H9 (cell line): Measurements from ENCODE around the gene HOXD4. TPM values are rescaled to one million over a fixed set of nuclear protein-coding genes. Genes with fewer than 3 reads are reported as not detected.

Source experiments
- DNase-seq: peaks from one replicate; pipeline ENCODE4 v3.0.0-alpha.2; 2017
- H2AFZ ChIP-seq: one replicate; pipeline ENCODE4 v1.6.1; 2013; ENCODE audit warnings: mild to moderate bottlenecking, low read length, control low read depth, moderate library complexity
- H2AK5ac ChIP-seq: 2 replicates; pipeline ENCODE4 v1.6.1; 2013; ENCODE audit warnings: low read length, control low read depth, mixed read lengths; ENCODE audit not compliant: insufficient read length
- H2BK120ac ChIP-seq: one replicate; pipeline ENCODE4 v1.6.1; 2013; ENCODE audit warnings: low read depth, mild to moderate bottlenecking, low read length, control low read depth, inconsistent platforms; ENCODE audit not compliant: poor library complexity, severe bottlenecking
- H2BK12ac ChIP-seq: 2 replicates; pipeline ENCODE4 v1.6.1; 2013; ENCODE audit warnings: low read length, control low read depth, mixed read lengths, low read depth; ENCODE audit not compliant: insufficient read length
- H2BK15ac ChIP-seq: 2 replicates; pipeline ENCODE4 v1.6.1; 2013; ENCODE audit warnings: low read depth, low read length, control low read depth
- H2BK20ac ChIP-seq: one replicate; pipeline ENCODE4 v1.6.1; 2013; ENCODE audit warnings: low read depth, mild to moderate bottlenecking, low read length, control low read depth, inconsistent platforms; ENCODE audit not compliant: poor library complexity, severe bottlenecking
- H2BK5ac ChIP-seq: 2 replicates; pipeline ENCODE4 v1.6.1; 2013; ENCODE audit warnings: low read length, control low read depth, mixed read lengths; ENCODE audit not compliant: insufficient read length
- H3K14ac ChIP-seq: 2 replicates; pipeline ENCODE4 v1.6.1; 2013; ENCODE audit warnings: low read length, control low read depth; ENCODE audit not compliant: insufficient read depth
- H3K18ac ChIP-seq: 2 replicates; pipeline ENCODE4 v1.6.1; 2013; ENCODE audit warnings: low read depth, mild to moderate bottlenecking, mixed read lengths, low read length, control low read depth; ENCODE audit not compliant: insufficient read length
- H3K23ac ChIP-seq: 2 replicates; pipeline ENCODE4 v1.6.1; 2013; ENCODE audit warnings: low read length, control low read depth, mixed read lengths, low read depth; ENCODE audit not compliant: insufficient read length
- H3K23me2 ChIP-seq: 2 replicates; pipeline ENCODE4 v1.6.1; 2013; ENCODE audit warnings: low read depth, mild to moderate bottlenecking, mixed read lengths, low read length, control low read depth; ENCODE audit not compliant: insufficient read length, poor library complexity, severe bottlenecking
- H3K27ac ChIP-seq: 2 replicates; pipeline ENCODE4 v1.5.1; 2013; ENCODE audit warnings: low read length, control low read depth, mixed read lengths, low read depth; ENCODE audit not compliant: insufficient read length
- H3K27me3 ChIP-seq: 2 replicates; pipeline ENCODE4 v1.6.1; 2013; ENCODE audit warnings: low read length, control low read depth, inconsistent platforms; ENCODE audit not compliant: insufficient read depth
- H3K4ac ChIP-seq: 2 replicates; pipeline ENCODE4 v1.6.1; 2013; ENCODE audit warnings: low read depth, mild to moderate bottlenecking, control low read depth, inconsistent platforms, low read length, moderate library complexity
- H3K4me1 ChIP-seq: 2 replicates; pipeline ENCODE4 v1.6.1; 2013; ENCODE audit warnings: low read length, control low read depth, inconsistent platforms; ENCODE audit not compliant: insufficient read depth
- H3K4me2 ChIP-seq: 2 replicates; pipeline ENCODE4 v1.6.1; 2013; ENCODE audit warnings: low read length, control low read depth, mixed read lengths; ENCODE audit not compliant: insufficient read length, insufficient read depth
- H3K56ac ChIP-seq: 2 replicates; pipeline ENCODE4 v1.6.1; 2013; ENCODE audit warnings: low read depth, mild to moderate bottlenecking, mixed read lengths, low read length, control low read depth; ENCODE audit not compliant: insufficient read length
- H3K79me1 ChIP-seq: 2 replicates; pipeline ENCODE4 v1.6.1; 2013; ENCODE audit warnings: low read depth, mild to moderate bottlenecking, moderate library complexity, low read length, control low read depth, inconsistent platforms; ENCODE audit not compliant: insufficient read depth, poor library complexity, severe bottlenecking
- H3K79me2 ChIP-seq: 2 replicates; pipeline ENCODE4 v1.6.1; 2013; ENCODE audit warnings: low read length, control low read depth, inconsistent platforms; ENCODE audit not compliant: insufficient read depth
- H3K9ac ChIP-seq: 2 replicates; pipeline ENCODE4 v1.6.1; 2013; ENCODE audit warnings: low read length, control low read depth, mixed read lengths; ENCODE audit not compliant: insufficient read length; ENCODE audit errors: extremely low read depth
- H3K9me3 ChIP-seq: one replicate; pipeline ENCODE4 v1.6.1; 2013; ENCODE audit warnings: low read depth, low read length, inconsistent platforms; ENCODE audit not compliant: control insufficient read depth
- H3T11ph ChIP-seq: one replicate; pipeline ENCODE4 v1.6.1; 2013; ENCODE audit warnings: mild to moderate bottlenecking, low read length, control low read depth, inconsistent platforms
- H4K20me1 ChIP-seq: one replicate; pipeline ENCODE4 v1.6.1; 2013; ENCODE audit not compliant: control insufficient read depth, insufficient read length, insufficient read depth
- H4K5ac ChIP-seq: 2 replicates; pipeline ENCODE4 v1.6.1; 2013; ENCODE audit warnings: low read depth, mild to moderate bottlenecking, mixed read lengths, low read length, control low read depth; ENCODE audit not compliant: insufficient read length
- H4K8ac ChIP-seq: replicated peaks from 2 replicates; pipeline ENCODE4 v1.6.1; 2013; ENCODE audit warnings: low read length, control low read depth, mixed read lengths, low read depth; ENCODE audit not compliant: insufficient read length
- H4K91ac ChIP-seq: 2 replicates; pipeline ENCODE4 v1.6.1; 2013; ENCODE audit warnings: low read depth, mild to moderate bottlenecking, moderate library complexity, mixed read lengths, low read length, control low read depth; ENCODE audit not compliant: insufficient read length
- H3K27ac Mint-ChIP-seq, 3 experiments: 2 replicates in 2 of 3; 3 replicates in 1 of 3; pipeline ENCODE4 v1.8.0; 2020 to 2021; ENCODE audit warnings: mixed read lengths in 3 of 3, mild to moderate bottlenecking in 1 of 3, moderate library complexity in 1 of 3
- H3K27me3 Mint-ChIP-seq: 2 replicates; pipeline ENCODE4 v1.8.0; 2021; ENCODE audit warnings: low read depth, mild to moderate bottlenecking, moderate library complexity, mixed read lengths
- H3K36me3 Mint-ChIP-seq, 3 experiments: 2 replicates in 2 of 3; 3 replicates in 1 of 3; pipeline ENCODE4 v1.8.0; 2020 to 2021; ENCODE audit warnings: low read depth in 3 of 3, mixed read lengths in 3 of 3; ENCODE audit not compliant: insufficient read depth in 1 of 3
- H3K4me1 Mint-ChIP-seq, 2 experiments: 2 replicates each; pipeline ENCODE4 v1.8.0; 2020; ENCODE audit warnings: mixed read lengths in 2 of 2
- H3K4me3 Mint-ChIP-seq, 2 experiments: 2 replicates in 1 of 2; 3 replicates in 1 of 2; pipeline ENCODE4 v1.8.0; 2020 to 2021; ENCODE audit warnings: mild to moderate bottlenecking in 2 of 2, mixed read lengths in 2 of 2, moderate library complexity in 1 of 2
- H3K9me3 Mint-ChIP-seq, 2 experiments: 2 replicates in 1 of 2; 3 replicates in 1 of 2; pipeline ENCODE4 v1.8.0; 2020; ENCODE audit warnings: mild to moderate bottlenecking in 2 of 2, mixed read lengths in 2 of 2, moderate library complexity in 1 of 2
- CTCF ChIP-seq: fragments of 200-600 bp; sonication (generic); conservative IDR thresholded peaks from 3 replicates; pipeline ENCODE4 v1.8.0; 2021; ENCODE audit warnings: antibody characterized with exemption, mild to moderate bottlenecking
- WGBS: extraction: QIAGEN DNeasy Blood & Tissue Kit; methylation state at CpG from one replicate; pipeline ENCODE4 v1.1.7; 2013; ENCODE audit warnings: missing lambda C conversion rate, low lambda C conversion rate, mixed read lengths; ENCODE audit not compliant: insufficient read length; ENCODE audit errors: extremely low coverage; 5-methylcytosine and 5-hydroxymethylcytosine counted together
- total RNA-seq: library from RNA; stranded (reverse); gene quantifications from 2 replicates; pipeline ENCODE4 v1.2.1, GENCODE V29; 2021

Gene HOXD4
- total RNA-seq, 1 experiment from 2014 or later, result not detected

GRCh38 chr2:176173567-176174381, 22.4 kb downstream of the HOXD4 start:
- H2BK120ac ChIP-seq, result no peak overlapping the region
- H2BK20ac ChIP-seq, result no peak overlapping the region
- H2AFZ ChIP-seq, result no peak overlapping the region
- no peak for TF ChIP-seq CTCF
- Mint-ChIP-seq H3K9me3 (peaks cover 3 to 18% of the 10 kb centered on the region in 2 experiments), H3K4me3 (no peak overlapping the region), H3K4me1 (peaks cover 35 to 47% of the 10 kb centered on the region in 2 experiments), H3K27ac (no peak overlapping the region; a peak in 1 of 7 replicates), H3K27me3 (peaks cover 100% of the 10 kb centered on the region), H3K36me3 (peaks cover 0 to 6% (median 0%) of the 10 kb centered on the region in 3 experiments; a peak in 2 of 7 replicates)
- H3T11ph ChIP-seq, result no peak overlapping the region
- H4K91ac ChIP-seq, result no peak overlapping the region
- H3K79me1 ChIP-seq, result no peaks in the 10 kb centered on the region
- no peak overlapping the region for H4K5ac ChIP-seq
- no peaks in the 10 kb centered on the region for H3K23me2 ChIP-seq
- no peak overlapping the region for H3K18ac ChIP-seq
- H3K27ac ChIP-seq, result no peak overlapping the region
- no peak overlapping the region for H3K14ac ChIP-seq
- no peak overlapping the region for H3K56ac ChIP-seq
- no peak overlapping the region for H3K4me2 ChIP-seq
- no peak overlapping the region for H3K23ac ChIP-seq
- no peak overlapping the region for H3K9ac ChIP-seq
- WGBS, result no CpG with 5 or more reads among the region's 7 CpGs
- H3K27me3 ChIP-seq, result peaks cover 100% of the 10 kb centered on the region
- H2BK12ac ChIP-seq, result no peak overlapping the region
- H4K8ac ChIP-seq, result no peak overlapping the region
- no peaks in the 10 kb centered on the region for H4K20me1 ChIP-seq
- H2AK5ac ChIP-seq, result no peak overlapping the region
- H3K4me1 ChIP-seq, result no peaks in the 10 kb centered on the region
- H2BK5ac ChIP-seq, result no peak overlapping the region
- no peaks in the 10 kb centered on the region for H3K79me2 ChIP-seq
- H3K4ac ChIP-seq, result no peak overlapping the region
- no peaks in the 10 kb centered on the region for H3K9me3 ChIP-seq
- H2BK15ac ChIP-seq, result no peak overlapping the region
- no peak for DNase-seq
